Measurements from ENCODE around the gene CCL22.

The CCL22 gene

DNA sequence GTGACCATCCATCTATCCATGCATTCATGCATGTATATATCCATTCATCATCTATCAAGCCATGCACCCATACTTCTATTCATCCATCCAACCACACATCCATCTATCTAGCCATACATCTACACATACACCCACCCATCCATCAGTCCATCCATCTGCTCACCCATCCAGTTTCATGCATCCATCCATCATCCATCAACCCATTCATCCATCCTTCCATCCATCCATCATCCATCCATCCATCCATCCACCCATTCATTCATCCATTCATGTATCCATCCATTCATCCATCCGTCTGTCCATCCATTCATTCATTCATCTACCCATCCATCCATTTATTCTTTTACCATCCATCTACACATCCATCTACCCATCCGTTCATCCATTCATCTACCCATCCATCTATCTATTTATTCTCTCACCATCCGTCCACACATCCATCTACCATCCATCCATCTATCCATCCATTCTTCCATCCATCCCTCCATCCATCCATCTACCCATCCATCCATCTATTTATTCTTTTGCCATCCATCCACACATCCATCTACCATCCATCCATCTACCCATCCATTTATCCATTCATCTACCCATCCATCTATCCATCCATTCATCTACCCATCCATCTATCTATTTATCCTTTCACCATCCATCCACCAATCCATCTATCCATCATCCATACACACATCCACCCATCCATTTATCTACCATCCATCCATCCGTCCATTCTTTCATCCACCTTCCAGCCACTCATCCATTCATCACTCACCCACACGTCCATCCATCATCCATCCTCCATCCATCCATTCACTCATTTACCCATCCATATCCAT lies 49.2 kb downstream of the CCL22 start:
- no peak overlapping the region for H3K27ac ChIP-seq (replicated peaks; ENCODE audit: low read length)
- H3K23ac ChIP-seq (ENCODE audit: low read depth, low read length, poor library complexity), result no peak overlapping the region
- no peak overlapping the region for H4K91ac ChIP-seq (ENCODE audit: low read depth, low read length, poor library complexity)
- H3K9ac ChIP-seq (ENCODE audit: low read depth, low read length, poor library complexity), result no peak overlapping the region
- H4K8ac ChIP-seq (ENCODE audit: low read depth, low read length), result no peak overlapping the region
- no peak overlapping the region for H3K4me3 ChIP-seq (ENCODE audit: low read length in 2 of 2)
- no peak overlapping the region for H3K14ac ChIP-seq (ENCODE audit: low read length)
- DNase-seq (ENCODE audit: low spot score), result no peak
- H3K4ac ChIP-seq (ENCODE audit: low read length), result no peak overlapping the region
- no peak overlapping the region for H2AK5ac ChIP-seq (ENCODE audit: low read depth, low read length)
- no peak overlapping the region for H2AFZ ChIP-seq (ENCODE audit: low read length)
- H2BK12ac ChIP-seq (ENCODE audit: low read length), result no peak overlapping the region
- no peaks in the 10 kb centered on the region for H3K36me3 ChIP-seq (replicated peaks in 1 of 2; ENCODE audit: control insufficient read depth in 2 of 2, insufficient read depth in 2 of 2, low read length in 2 of 2)
- H3K27me3 ChIP-seq (ENCODE audit: control insufficient read depth in 3 of 3, insufficient read depth in 3 of 3, low read depth in 1 of 3, low read length in 3 of 3), result peaks cover 0 to 9% (median 0%) of the 10 kb centered on the region in 3 experiments
- H3K9me3 ChIP-seq (replicated peaks in 1 of 2; ENCODE audit: control insufficient read depth in 2 of 2, insufficient read depth in 1 of 2, low read depth in 1 of 2, low read length in 2 of 2), result no peaks in the 10 kb centered on the region
- H2BK120ac ChIP-seq (ENCODE audit: low read depth, low read length), result no peak overlapping the region
- H3K79me1 ChIP-seq (ENCODE audit: low read depth, low read length), result no peaks in the 10 kb centered on the region
- no peaks in the 10 kb centered on the region for H3K4me1 ChIP-seq (ENCODE audit: control insufficient read depth in 2 of 2, insufficient read depth in 1 of 2, low read depth in 1 of 2, low read length in 2 of 2)
- H2BK5ac ChIP-seq (ENCODE audit: low read length), result no peak overlapping the region
- no peak overlapping the region for H3K18ac ChIP-seq (ENCODE audit: low read length)
- 99 to 100% methylated on average over 4 of the region's 5 CpGs for WGBS, 2 donors (ENCODE audit: extremely low coverage in 2 of 2, insufficient read length in 2 of 2, insufficient replicate concordance in 1 of 2)
- no peak overlapping the region for H2BK15ac ChIP-seq (ENCODE audit: low read length)
- no peak overlapping the region for H3K4me2 ChIP-seq (ENCODE audit: insufficient read depth, low read length, poor library complexity, severe bottlenecking)

DNA sequence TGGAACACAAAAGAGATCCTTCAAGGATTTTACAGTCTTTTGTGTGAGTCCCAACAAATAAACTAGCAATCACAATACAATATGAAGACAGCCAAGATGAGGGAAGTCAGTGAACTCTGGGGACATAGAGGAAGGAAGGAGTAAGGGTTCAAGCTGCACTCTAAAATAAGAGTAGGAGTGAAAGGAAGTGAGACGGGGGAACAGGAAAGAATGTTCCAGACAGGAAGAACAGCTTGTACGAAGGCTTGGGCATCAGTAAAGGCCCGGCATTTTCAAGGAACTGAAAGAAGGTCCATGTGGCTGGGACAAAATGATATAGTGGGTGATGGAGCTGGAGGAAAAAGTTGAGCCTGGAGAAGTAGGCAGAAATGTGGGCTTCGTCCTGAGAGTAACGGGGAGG lies 50.5 kb downstream of the CCL22 start:
- Histone ChIP-seq H3K27me3 (ENCODE audit: control insufficient read depth in 3 of 3, insufficient read depth in 3 of 3, low read depth in 1 of 3, low read length in 3 of 3) (peaks cover 0 to 9% (median 0%) of the 10 kb centered on the region in 3 experiments), H3K4me2 (ENCODE audit: insufficient read depth, low read length, poor library complexity, severe bottlenecking) (no peak overlapping the region), H4K8ac (ENCODE audit: low read depth, low read length) (no peak overlapping the region), H3K79me1 (ENCODE audit: low read depth, low read length) (no peaks in the 10 kb centered on the region), H3K4ac (ENCODE audit: low read length) (no peak overlapping the region), H3K36me3 (replicated peaks in 1 of 2; ENCODE audit: control insufficient read depth in 2 of 2, insufficient read depth in 2 of 2, low read length in 2 of 2) (no peaks in the 10 kb centered on the region), H2BK15ac (ENCODE audit: low read length) (no peak overlapping the region), H3K27ac (replicated peaks; ENCODE audit: low read length) (no peak overlapping the region), H2BK12ac (ENCODE audit: low read length) (no peak overlapping the region), H3K9me3 (replicated peaks in 1 of 2; ENCODE audit: control insufficient read depth in 2 of 2, insufficient read depth in 1 of 2, low read depth in 1 of 2, low read length in 2 of 2) (no peaks in the 10 kb centered on the region), H3K23ac (ENCODE audit: low read depth, low read length, poor library complexity) (no peak overlapping the region), H3K9ac (ENCODE audit: low read depth, low read length, poor library complexity) (no peak overlapping the region), H4K91ac (ENCODE audit: low read depth, low read length, poor library complexity) (no peak overlapping the region), H3K4me1 (ENCODE audit: control insufficient read depth in 2 of 2, insufficient read depth in 1 of 2, low read depth in 1 of 2, low read length in 2 of 2) (no peaks in the 10 kb centered on the region), H3K14ac (ENCODE audit: low read length) (no peak overlapping the region), H2BK120ac (ENCODE audit: low read depth, low read length) (no peak overlapping the region), H3K18ac (ENCODE audit: low read length) (no peak overlapping the region), H3K4me3 (ENCODE audit: low read length in 2 of 2) (no peak overlapping the region), H2BK5ac (ENCODE audit: low read length) (no peak overlapping the region), H2AK5ac (ENCODE audit: low read depth, low read length) (no peak overlapping the region), H2AFZ (ENCODE audit: low read length) (no peak overlapping the region)
- no CpG with 5 or more reads among the region's 5 CpGs for WGBS, 2 donors (ENCODE audit: extremely low coverage in 2 of 2, insufficient read length in 2 of 2, insufficient replicate concordance in 1 of 2)
- DNase-seq (ENCODE audit: low spot score), result no peak

DNA sequence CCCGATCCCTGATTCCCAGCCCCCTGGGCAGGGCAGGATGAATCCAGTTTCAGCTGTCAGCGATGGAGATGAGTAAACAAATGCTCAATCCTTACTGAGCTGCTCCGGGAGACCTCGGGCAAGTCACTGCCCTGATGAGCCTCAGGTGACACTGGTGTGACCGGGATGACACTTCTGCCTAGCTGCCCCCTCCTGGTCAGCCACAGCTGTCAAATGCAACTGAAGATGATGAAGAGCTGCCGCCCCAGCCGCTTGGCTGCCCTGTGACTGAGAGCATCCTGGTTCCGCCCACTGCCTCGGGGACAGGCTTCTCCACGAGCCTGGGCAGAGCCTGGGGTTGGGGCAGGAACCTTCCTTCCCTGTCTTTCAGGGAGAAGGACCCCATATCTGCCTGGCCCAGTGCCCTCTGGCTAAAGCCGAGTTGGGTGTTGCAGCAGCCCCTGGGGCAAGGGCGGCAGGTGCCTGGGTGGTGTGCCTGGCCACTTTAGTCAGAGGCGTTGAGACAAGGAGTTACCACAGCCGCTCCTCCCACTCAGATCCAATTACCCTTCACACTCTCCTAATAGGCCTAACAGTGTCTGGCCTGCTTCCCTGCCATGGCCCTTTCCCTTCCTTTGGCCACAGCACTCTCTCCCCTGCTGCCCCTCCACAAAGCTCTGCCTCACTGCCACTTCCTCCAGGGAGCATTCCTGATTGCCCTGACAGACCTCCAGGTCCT lies 51.4 kb downstream of the CCL22 start:
- Histone ChIP-seq H3K23ac (ENCODE audit: low read depth, low read length, poor library complexity) (no peak overlapping the region), H3K4me1 (ENCODE audit: control insufficient read depth in 2 of 2, insufficient read depth in 1 of 2, low read depth in 1 of 2, low read length in 2 of 2) (no peaks in the 10 kb centered on the region), H4K91ac (ENCODE audit: low read depth, low read length, poor library complexity) (no peak overlapping the region), H3K9ac (ENCODE audit: low read depth, low read length, poor library complexity) (peak overlapping the region; percentile 38), H3K4ac (ENCODE audit: low read length) (no peak overlapping the region), H3K4me2 (ENCODE audit: insufficient read depth, low read length, poor library complexity, severe bottlenecking) (no peak overlapping the region), H2AK5ac (ENCODE audit: low read depth, low read length) (no peak overlapping the region), H3K14ac (ENCODE audit: low read length) (no peak overlapping the region), H3K27me3 (ENCODE audit: control insufficient read depth in 3 of 3, insufficient read depth in 3 of 3, low read depth in 1 of 3, low read length in 3 of 3) (peaks cover 0 to 9% (median 0%) of the 10 kb centered on the region in 3 experiments), H2BK12ac (ENCODE audit: low read length) (no peak overlapping the region), H4K8ac (ENCODE audit: low read depth, low read length) (peak overlapping the region; percentile 75), H3K18ac (ENCODE audit: low read length) (peak overlapping the region; percentile 66), H3K27ac (replicated peaks; ENCODE audit: low read length) (no peak overlapping the region), H2BK120ac (ENCODE audit: low read depth, low read length) (no peak overlapping the region), H2BK5ac (ENCODE audit: low read length) (no peak overlapping the region), H3K79me1 (ENCODE audit: low read depth, low read length) (no peaks in the 10 kb centered on the region), H3K4me3 (ENCODE audit: low read length in 2 of 2) (no peak overlapping the region), H2BK15ac (ENCODE audit: low read length) (no peak overlapping the region), H3K36me3 (replicated peaks in 1 of 2; ENCODE audit: control insufficient read depth in 2 of 2, insufficient read depth in 2 of 2, low read length in 2 of 2) (no peaks in the 10 kb centered on the region), H2AFZ (ENCODE audit: low read length) (no peak overlapping the region), H3K9me3 (replicated peaks in 1 of 2; ENCODE audit: control insufficient read depth in 2 of 2, insufficient read depth in 1 of 2, low read depth in 1 of 2, low read length in 2 of 2) (no peaks in the 10 kb centered on the region)
- DNase-seq (ENCODE audit: low spot score), result no peak
- WGBS, 2 donors (ENCODE audit: extremely low coverage in 2 of 2, insufficient read length in 2 of 2, insufficient replicate concordance in 1 of 2), result no CpG with 5 or more reads among the region's 14 CpGs

DNA sequence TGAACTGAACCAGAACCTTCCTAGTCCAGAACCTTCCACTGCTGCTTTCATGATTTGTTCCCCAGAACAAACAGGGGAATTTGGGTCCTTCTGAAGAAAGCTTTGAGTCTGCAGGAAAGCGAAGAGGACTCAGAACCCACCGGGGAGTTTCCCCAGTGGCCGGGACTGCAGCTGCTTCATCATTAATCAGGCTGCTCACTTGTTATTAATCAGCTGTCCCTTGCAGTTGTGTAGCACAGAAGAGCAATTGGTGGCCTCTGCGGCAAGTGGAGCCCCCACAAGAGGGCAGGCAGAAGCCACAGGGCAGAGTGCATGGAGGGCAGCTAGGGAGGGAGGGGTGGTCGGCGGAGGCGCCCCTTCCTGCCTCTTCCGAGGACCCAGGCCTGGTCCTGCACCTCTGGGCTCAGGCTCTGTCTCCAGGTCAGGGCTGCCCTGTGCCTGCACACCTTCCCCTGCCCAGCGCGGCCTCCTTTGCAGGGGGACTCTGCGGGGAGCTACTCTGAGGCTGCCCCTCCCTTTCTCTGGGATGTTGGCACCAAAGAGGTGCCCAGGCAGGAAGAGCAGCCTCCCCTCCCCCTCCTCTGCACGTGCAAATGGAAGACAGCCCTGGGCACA lies 52.9 kb downstream of the CCL22 start:
- Histone ChIP-seq H3K4ac (ENCODE audit: low read length) (no peak overlapping the region), H2BK12ac (ENCODE audit: low read length) (peak overlapping the region; percentile 34), H3K23ac (ENCODE audit: low read depth, low read length, poor library complexity) (no peak overlapping the region), H2BK15ac (ENCODE audit: low read length) (no peak overlapping the region), H3K4me2 (ENCODE audit: insufficient read depth, low read length, poor library complexity, severe bottlenecking) (no peak overlapping the region), H3K36me3 (replicated peaks in 1 of 2; ENCODE audit: control insufficient read depth in 2 of 2, insufficient read depth in 2 of 2, low read length in 2 of 2) (no peaks in the 10 kb centered on the region), H3K14ac (ENCODE audit: low read length) (no peak overlapping the region), H3K4me3 (ENCODE audit: low read length in 2 of 2) (no peak overlapping the region), H4K8ac (ENCODE audit: low read depth, low read length) (no peak overlapping the region), H3K79me1 (ENCODE audit: low read depth, low read length) (no peaks in the 10 kb centered on the region), H2AFZ (ENCODE audit: low read length) (peak overlapping the region; percentile 64), H3K18ac (ENCODE audit: low read length) (peak overlapping the region; percentile 76), H3K9me3 (replicated peaks in 1 of 2; ENCODE audit: control insufficient read depth in 2 of 2, insufficient read depth in 1 of 2, low read depth in 1 of 2, low read length in 2 of 2) (no peaks in the 10 kb centered on the region), H2BK5ac (ENCODE audit: low read length) (no peak overlapping the region), H3K9ac (ENCODE audit: low read depth, low read length, poor library complexity) (peak overlapping the region; percentile 56), H3K27ac (replicated peaks; ENCODE audit: low read length) (no peak overlapping the region), H3K4me1 (ENCODE audit: control insufficient read depth in 2 of 2, insufficient read depth in 1 of 2, low read depth in 1 of 2, low read length in 2 of 2) (peaks cover 3 to 8% of the 10 kb centered on the region in 2 donors), H2BK120ac (ENCODE audit: low read depth, low read length) (no peak overlapping the region), H3K27me3 (ENCODE audit: control insufficient read depth in 3 of 3, insufficient read depth in 3 of 3, low read depth in 1 of 3, low read length in 3 of 3) (peaks cover 0 to 9% (median 0%) of the 10 kb centered on the region in 3 experiments), H2AK5ac (ENCODE audit: low read depth, low read length) (peak overlapping the region; percentile 50), H4K91ac (ENCODE audit: low read depth, low read length, poor library complexity) (no peak overlapping the region)
- no CpG with 5 or more reads among the region's 12 CpGs for WGBS, 2 donors (ENCODE audit: extremely low coverage in 2 of 2, insufficient read length in 2 of 2, insufficient replicate concordance in 1 of 2)
- DNase-seq (ENCODE audit: low spot score), result no peak
